ENCODE data around the gene ATOH8.

- TF ChIP-seq, protein P1, sequence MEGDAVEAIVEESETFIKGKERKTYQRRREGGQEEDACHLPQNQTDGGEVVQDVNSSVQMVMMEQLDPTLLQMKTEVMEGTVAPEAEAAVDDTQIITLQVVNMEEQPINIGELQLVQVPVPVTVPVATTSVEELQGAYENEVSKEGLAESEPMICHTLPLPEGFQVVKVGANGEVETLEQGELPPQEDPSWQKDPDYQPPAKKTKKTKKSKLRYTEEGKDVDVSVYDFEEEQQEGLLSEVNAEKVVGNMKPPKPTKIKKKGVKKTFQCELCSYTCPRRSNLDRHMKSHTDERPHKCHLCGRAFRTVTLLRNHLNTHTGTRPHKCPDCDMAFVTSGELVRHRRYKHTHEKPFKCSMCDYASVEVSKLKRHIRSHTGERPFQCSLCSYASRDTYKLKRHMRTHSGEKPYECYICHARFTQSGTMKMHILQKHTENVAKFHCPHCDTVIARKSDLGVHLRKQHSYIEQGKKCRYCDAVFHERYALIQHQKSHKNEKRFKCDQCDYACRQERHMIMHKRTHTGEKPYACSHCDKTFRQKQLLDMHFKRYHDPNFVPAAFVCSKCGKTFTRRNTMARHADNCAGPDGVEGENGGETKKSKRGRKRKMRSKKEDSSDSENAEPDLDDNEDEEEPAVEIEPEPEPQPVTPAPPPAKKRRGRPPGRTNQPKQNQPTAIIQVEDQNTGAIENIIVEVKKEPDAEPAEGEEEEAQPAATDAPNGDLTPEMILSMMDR (IDR thresholded peaks at IDR 0.05; ENCODE audit: borderline replicate concordance, extremely low read depth, low read length, poor library complexity, severe bottlenecking), result no peak
- TF ChIP-seq EZH2 (IDR thresholded peaks at IDR 0.05; ENCODE audit: borderline replicate concordance, low read depth, low read length, severe bottlenecking), result no peak
Observed at GRCh38 chr2:85705680-85706039, 48.1 kb upstream of the ATOH8 start.

All from DND-41 (cell line).